Kasumi-1 (cell line): Measurements from ENCODE around the gene RUFY4.
A peak's percentile ranks its signal among the peaks of the same experiment; 100 is the strongest.

Experiments used
- DNase-seq, 2 experiments: peaks; one replicate each; lab custom pipeline; 2025; lab: John Stamatoyannopoulos, UW

Gene RUFY4

GRCh38 chr2:218068721-218069334 lies at the start of gene RUFY4:
TSS of gene RUFY4 (plus strand) at chr2:218069253. CDS start at chr2:218070606, 1,353 bp downstream.
- DNase-seq = peak; percentile 53 to 57

GRCh38 chr2:218019411-218020060 lies 49.5 kb upstream of the RUFY4 start:
- DNase-seq = peak; percentile 56 to 60

- no peak for DNase-seq
Measured at GRCh38 chr2:218020281-218020680, 48.8 kb upstream of the RUFY4 start.

GRCh38 chr2:218020966-218021535 lies 48.0 kb upstream of the RUFY4 start:
- no peak for DNase-seq

- no peak for DNase-seq
Measured at GRCh38 chr2:218021536-218022071, 47.4 kb upstream of the RUFY4 start.

GRCh38 chr2:218022131-218022850 lies 46.8 kb upstream of the RUFY4 start:
- no peak for DNase-seq

GRCh38 chr2:218022851-218023530 lies 46.1 kb upstream of the RUFY4 start:
- DNase-seq = no peak

GRCh38 chr2:218023636-218024035 lies 45.4 kb upstream of the RUFY4 start:
- no peak for DNase-seq

GRCh38 chr2:218024336-218024735 lies 44.7 kb upstream of the RUFY4 start:
- no peak for DNase-seq

- DNase-seq = no peak
Measured at GRCh38 chr2:218024871-218025270, 44.2 kb upstream of the RUFY4 start.

GRCh38 chr2:218026244-218026643 lies 42.8 kb upstream of the RUFY4 start:
- DNase-seq = no peak

- DNase-seq = no peak
Measured at GRCh38 chr2:218026676-218027425, 42.2 kb upstream of the RUFY4 start.

GRCh38 chr2:218027426-218028188 lies 41.4 kb upstream of the RUFY4 start:
- DNase-seq = no peak

GRCh38 chr2:218028189-218028495 lies 40.9 kb upstream of the RUFY4 start:
- DNase-seq = no peak

GRCh38 chr2:218028562-218029348 lies 40.3 kb upstream of the RUFY4 start:
- no peak for DNase-seq

- DNase-seq = no peak
Measured at GRCh38 chr2:218029366-218030360, 39.4 kb upstream of the RUFY4 start.

- no peak for DNase-seq
Measured at GRCh38 chr2:218030409-218031195, 38.5 kb upstream of the RUFY4 start.

GRCh38 chr2:218031261-218031660 lies 37.8 kb upstream of the RUFY4 start:
- no peak for DNase-seq
